Mesenteric fat pad (tissue), 1 donor: ENCODE results near the gene PPFIBP2. TPM values are rescaled to one million over a fixed set of nuclear protein-coding genes. Genes with fewer than 3 reads are reported as not detected.
A peak's percentile ranks its signal among the peaks of the same experiment; 100 is the strongest.
"Not testable (repeated sequence)": the region's sequence is repeated elsewhere in the genome, so short reads cannot be mapped to it uniquely, and the experiment has no call there.

Experiments
- DNase-seq: peaks from one replicate; pipeline ENCODE4 v3.0.0-alpha.2; 2020; ENCODE audit warnings: low spot score
- total RNA-seq: library from RNA; stranded (reverse); fragmentation: NEBNext Ultra II Directional; extraction: Animal tissue kit (Norgen Biotek cat#: 25700); gene quantifications from one replicate; pipeline ENCODE4 v1.2.1, GENCODE V29; 2021
- donor health status: DM: yes; HTN: yes; CAD: no.

The PPFIBP2 gene
- total RNA-seq, 1 donor from 2014 or later = 37.5 TPM

DNA sequence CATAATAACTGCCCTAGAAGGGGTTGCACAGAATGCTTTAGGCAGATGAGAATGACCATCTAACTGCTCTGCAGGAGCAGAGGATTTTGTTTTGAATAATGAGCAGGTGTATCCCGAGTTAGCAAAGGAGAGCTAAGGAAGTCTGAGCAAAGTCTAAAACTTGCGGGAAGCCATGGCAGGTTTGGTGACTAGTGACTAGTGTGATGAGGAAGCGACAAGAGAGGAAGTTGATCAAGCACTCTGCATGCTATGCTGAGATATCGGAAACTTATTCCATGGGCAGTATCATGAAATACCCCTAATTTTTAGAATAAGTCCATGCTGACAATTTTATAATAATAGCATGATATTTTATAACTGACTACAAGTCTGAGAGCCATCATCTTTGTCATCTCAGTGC is 15.6 kb upstream of the PPFIBP2 start:
- no peak for DNase-seq

DNA sequence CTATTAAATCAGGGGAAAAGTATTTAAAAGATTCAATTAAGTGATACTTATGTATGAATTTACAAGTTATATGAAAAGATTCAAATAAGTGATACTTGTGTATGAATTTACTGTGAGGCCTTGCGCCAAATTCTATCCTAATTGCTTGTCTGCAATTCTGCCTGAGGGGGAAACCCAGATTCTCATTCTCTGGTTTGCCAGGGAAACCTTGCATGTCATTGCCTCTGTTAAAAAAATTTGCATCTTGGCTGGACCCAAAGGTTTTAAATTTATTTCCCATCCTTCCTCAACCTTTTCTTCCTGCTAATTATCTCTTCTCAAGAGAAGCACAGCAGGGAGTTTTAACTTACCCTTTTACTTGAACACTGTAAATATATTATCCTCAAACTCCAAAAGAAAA is 14.7 kb upstream of the PPFIBP2 start:
- no peak for DNase-seq

DNA sequence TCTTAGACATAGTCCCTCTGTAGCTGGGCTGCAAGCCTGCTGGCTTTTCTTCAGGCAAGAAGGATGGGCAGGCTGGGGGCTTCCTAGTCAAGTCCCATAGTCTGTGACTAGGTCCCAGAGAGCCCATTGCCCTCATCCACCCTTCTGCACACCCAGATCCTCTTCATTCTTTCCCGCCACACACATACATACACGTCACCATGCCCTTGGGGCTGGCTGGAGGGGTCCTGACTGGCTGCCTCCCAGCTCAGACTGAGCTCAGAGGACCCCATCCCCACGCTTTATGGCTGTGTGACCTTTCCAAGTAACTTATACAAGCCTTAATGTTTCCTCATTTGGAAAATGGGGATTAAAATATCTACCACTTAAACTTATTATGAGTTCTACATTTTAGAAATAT is 13.5 kb upstream of the PPFIBP2 start:
- DNase-seq = no peak

DNA sequence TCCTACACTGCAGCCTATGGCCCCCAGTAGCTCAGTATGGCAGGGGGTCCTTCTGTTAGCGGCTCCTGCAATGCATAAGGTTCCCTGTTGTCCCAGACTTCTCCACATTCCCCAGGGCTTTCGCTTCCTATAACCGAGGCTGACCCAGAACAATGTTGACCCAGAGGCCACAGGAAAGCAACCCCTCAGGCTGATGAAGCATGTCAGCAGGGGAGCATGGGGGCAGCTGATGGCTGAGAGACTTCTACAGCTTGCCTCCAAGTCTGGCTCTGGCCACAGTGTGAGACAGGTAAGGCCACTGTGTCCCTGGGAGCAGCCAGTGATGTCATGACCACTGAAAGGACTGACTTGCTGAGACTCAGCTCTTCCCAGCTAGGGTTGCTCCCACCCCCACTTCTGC is 12.5 kb upstream of the PPFIBP2 start:
- DNase-seq = no peak

DNA sequence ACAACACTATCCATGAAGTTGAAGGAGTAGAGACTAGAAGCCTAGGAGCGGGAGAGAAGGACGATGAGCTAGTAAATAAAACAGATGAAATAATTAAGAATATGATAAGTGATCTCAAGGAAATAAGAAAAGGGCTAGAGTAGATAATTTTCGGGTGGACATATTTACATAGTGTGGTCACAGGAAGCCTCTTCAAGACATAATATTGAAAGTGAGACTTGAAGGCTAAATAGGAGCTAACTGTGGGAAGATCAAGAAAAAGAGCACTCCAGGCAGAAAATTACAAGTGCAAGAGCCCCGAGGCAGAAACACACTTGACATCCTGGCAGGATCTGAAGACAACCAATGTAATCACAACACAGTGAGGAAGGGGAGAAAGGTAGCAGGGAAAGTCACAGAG is 11.9 kb upstream of the PPFIBP2 start:
- no peak for DNase-seq

DNA sequence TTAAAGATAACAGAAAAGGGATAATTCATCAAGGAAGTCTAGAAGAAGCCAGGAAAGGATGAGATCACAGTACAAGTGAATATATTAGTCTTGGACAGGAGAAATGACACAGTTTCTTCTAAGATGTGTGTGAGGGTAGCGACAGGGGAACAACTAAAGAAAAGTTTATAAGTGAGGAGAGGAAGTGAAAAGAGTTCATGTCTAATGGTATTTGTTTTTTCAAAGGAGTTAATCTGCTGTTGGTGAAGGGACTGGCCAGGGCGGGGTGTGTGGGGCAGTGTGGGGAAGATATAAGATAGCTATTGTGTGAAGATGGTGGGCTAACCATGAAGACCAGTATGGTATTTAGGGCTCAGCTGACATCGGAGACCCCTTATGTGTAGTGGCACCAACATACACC is 7.6 kb upstream of the PPFIBP2 start:
- no peak for DNase-seq

DNA sequence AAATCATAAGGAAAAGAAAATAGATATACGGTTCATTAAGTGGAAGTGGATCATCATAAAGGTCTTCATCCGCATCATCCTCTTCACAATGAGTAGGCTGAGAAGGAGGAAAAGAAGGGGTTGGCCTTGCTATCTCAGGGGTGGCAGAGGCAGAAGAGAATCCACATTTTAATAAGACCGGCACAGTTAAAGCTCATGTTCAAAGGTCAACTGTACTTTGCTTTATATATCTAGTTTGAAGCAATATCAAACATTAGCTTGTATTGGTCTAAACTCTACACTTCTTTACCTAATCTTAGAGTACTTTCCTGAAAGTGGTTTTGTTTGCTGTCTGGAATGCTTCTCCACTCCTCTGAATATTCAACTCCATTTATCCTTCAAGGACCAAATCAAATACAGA is 5.7 kb upstream of the PPFIBP2 start:
- DNase-seq = no peak

DNA sequence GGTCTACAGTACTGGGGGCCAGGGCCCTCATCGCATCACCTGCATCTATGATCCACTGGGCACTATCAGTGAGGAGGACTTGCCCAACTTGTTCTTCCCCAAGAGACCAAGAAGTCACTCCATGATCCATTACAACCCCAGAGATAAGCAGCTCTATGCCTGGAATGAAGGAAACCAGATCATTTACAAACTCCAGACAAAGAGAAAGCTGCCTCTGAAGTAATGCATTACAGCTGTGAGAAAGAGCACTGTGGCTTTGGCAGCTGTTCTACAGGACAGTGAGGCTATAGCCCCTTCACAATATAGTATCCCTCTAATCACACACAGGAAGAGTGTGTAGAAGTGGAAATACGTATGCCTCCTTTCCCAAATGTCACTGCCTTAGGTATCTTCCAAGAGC is 3.8 kb upstream of the PPFIBP2 start:
- DNase-seq = no peak

DNA sequence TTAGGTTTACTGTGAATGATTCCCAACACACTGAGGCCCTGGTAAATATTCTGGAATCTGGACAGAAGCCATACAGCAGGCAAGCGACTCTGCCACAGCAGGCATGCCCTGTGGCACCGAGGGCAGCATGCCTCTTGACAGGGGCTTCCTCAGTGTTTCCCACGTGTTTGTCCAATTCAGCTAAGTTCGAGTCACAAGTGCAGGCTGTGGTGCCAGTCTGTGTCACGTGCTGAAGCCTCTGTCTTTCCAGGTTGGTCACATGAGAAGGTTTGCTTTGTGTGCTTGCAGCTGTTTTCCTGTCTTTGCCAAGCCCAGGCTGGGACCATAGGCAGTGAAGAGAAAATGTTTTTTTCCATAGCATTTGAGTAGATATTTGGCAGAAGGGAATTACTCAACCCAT is 2.4 kb upstream of the PPFIBP2 start:
- DNase-seq = no peak

DNA sequence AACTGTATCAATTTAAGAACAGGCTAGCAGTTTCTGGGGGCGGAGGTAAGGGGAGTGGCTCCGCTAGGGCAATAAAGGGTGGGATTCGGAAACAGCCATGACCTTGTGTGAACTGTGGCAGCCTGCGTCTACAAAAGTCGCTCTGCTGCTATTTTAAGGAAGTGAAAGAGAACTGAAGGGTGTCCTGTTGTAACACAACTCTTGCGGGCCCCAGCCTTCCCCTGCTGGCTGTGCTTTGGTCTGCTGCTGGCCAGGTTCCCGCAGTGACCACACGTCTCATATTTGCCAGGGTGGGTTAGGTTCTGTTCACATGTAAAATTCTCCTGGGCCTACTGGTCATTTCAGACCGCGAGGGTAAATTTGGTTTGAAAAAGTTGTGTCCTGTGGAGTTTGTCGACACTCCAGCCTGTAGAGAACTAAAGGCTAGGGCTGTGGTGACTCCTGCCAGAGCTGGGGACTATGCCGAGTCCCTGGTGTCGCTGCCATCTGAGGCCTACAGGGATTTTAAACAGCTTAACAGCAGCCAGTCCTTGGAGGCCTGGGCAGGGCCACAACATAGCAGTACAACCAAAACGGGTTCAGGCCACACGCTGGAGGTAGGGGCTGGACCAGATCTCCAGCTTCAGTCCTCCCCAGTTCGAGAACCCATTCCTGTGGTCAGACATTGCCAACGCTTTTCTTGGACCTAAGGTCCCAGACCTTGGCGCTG is 1.1 kb upstream of the PPFIBP2 start:
- DNase-seq = no peak

DNA sequence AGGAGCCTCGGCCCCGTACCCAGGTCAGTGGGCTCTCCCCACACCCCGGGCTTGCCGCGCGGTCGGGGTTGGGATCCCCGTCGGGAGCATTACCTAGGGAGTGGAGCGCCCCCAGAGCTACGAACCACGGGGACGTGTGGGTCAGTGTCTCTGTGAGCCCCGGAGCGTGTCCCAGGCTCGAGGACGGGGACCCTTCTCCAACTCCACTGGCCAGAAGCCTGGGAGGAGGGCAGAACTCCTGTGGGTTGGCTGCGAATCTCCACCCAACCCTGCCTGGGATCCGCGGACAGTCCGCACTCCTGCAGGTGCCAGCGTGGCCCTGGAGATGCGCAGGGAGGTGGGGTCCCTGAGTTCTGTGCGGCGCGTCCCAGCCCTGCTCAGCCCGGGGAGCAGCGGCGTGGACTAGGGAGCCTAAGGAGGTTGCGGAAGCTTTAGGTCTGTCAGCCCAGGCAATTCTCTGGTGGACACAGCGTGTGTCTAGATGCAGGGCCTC is 346 bp downstream of the PPFIBP2 start:
- no peak for DNase-seq

DNA sequence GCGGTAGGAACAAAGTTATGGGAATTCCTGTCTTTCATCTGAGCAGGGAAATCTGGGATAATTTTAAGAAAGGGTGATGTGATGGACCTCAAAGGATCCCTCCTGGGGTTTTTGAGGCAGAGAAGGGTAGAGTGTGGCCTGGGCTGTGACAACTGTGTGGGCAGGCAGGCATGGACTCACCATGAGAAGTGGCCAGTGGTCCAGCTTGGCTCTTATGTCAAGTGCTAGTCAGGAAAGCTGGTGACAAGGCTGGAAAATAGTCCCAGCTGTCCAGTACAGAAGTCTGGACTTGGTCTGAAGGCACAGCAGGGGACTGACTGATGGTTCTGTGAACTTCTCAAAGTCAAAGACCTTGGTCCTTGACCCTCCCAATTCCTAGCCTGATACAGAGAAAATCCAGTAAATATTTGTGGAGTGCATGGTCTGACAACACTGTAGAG is 1.7 kb downstream of the PPFIBP2 start:
- no peak for DNase-seq

DNA sequence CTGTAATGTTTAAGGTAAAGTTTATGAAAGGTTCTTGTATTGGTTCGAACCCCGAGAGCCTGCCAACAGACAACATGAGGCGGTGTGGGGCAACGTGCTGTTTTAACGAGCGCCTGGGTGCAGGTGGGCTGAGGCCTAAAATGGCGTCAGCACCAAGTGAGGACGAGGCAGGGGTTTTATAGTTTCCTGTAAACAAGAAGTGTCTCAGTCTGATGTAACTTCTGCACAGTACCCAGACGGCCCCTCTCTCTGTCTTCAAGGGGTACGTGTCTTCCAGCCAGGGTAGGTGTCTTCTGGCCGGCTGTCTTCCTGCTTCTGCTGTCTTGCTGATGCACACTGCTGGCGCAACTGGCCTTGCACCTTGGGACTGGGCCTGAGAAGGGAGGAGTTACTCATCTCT is 2.7 kb downstream of the PPFIBP2 start:
- no peak for DNase-seq

DNA sequence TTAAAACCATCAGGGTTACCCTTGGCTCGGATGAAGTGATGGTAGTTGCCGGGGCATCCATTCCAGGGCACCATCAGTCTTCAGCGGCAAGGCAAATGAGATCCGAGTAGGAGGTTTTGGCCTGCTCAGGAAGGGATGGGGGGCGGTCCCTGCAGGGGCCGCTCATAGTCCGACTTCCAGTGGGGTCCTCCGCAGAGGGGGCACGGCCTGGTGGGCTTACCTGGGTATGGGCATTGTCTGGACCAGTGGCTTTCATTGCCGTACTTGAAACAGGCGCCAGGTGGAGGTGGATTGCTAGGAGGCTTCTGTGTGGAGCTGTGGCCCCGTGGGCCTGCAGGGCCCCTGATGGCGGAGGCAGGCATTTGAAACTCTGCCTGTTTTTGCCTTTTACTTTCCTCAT is 3.9 kb downstream of the PPFIBP2 start:
- DNase-seq = not testable (repeated sequence)

DNA sequence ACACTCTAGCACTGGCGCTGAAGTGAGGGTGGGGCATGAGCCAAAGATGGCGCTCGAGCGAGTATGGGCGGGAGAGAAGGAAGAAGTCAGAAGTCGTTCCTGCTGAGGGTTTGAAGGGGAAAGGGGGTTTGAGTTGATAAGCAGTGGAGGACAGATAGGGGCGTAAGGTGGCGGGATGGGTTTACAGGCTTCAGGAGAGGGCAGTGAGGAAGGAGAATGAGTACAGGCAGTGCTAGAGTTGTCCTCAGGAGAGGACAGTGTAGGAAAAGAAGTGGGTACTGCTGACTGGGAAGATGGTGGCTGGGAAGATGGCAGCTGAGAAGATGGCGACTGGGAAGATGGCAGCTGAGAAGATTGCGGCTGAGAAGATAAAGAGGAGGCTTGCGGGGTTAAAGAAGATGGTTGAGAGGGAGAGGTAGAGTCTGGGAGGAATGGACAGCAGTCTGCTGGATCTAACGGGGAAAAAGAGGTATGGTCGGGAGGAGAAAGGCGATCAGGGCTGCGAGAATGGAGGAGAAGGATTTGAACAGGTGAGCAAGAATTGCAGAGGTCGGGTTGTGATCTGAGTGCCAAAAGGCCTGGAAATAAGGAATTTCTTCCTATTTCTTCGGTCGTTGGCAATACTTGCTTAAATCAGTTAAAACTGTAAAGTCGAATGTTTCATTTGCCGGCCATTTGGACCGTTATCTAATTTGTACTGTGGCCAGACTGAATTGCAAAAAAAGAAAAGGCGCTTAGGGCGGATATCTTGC is 5.2 kb downstream of the PPFIBP2 start:
- DNase-seq = no peak

DNA sequence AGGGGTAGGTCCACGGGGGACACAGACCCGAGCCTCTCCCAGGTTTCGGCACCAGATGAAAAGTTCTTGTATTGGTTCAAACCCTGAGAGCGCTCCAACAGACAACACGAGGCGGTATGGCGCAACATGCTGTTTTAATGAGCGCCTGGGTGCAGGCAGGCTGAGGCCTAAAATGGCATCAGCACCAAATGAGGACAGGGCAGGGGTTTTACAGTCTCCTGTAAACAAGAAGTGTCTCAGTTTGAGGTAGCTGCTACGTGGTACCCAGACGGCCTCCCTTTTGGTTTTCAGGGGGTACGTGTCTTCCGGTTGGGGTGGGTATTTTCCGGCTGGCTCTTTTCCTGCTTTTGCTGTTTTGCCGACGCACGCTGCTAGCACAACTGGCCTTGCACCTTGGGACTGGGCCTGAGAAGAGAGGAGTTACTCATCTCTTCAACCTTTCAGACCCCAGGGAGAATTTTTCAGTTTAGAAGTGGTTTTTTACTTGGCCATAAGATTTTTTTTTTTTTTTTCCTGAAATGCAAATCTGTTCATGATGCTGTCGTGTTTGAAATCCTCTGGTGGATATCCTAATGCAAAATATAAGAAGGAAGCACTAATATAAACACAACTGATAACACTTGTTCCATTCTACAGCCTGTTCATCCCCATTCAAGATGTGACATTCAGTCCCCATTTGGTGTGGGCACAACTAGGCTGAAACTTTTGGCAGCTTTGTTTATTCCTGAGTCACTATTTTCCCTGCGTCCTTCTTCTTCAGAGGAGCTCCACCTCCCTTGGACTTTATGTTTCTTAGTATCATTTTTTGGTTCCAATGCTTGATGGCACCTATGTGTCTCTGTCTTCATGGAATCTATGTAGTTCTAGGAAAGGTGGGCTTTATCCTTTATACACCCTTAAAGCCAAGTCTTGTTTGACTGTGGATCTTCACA is 6.5 kb downstream of the PPFIBP2 start:
- DNase-seq = no peak

DNA sequence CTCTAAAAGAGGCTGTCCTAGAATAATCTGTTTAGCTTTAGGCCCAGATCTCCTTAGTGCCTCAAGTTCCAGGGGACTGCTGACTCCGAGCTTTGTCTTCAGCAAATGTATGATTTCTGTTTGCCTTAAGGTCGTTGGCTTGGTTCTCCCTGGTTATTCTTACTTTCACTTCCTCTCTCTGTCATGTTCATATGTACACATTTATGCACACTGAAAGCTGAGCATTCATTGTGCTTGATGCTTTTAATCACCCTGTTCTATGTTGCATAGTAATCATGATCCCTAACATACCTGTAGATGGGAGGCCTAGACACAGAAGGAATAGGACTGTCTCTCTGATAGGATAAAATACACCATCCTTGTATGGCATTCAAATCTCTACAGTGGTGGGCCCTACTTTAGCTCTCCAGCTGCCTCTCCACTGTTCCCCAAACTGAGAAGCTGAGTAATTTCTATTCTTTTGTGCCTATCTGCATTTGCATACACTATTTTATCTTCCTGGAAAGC is 7.2 kb downstream of the PPFIBP2 start:
- DNase-seq = no peak

DNA sequence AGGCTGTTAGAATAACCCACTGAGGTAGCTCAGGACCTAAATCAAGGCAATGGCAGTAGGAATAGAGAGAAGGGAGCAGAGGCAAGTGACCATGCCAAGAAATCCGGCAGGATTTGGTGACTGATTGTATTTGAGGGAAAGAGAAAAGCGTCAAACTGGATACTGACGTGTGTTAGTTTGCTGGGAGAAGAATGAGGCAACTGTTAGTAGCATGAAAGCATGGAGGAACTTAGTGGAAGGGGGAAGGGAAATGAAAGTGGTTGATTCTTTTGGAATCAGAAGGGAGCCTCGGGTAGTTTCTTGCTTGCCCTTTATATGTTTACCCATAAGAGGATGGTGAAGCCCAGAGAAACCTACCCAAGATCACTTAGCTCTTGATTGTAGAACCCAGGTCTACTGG is 8.3 kb downstream of the PPFIBP2 start:
- no peak for DNase-seq

DNA sequence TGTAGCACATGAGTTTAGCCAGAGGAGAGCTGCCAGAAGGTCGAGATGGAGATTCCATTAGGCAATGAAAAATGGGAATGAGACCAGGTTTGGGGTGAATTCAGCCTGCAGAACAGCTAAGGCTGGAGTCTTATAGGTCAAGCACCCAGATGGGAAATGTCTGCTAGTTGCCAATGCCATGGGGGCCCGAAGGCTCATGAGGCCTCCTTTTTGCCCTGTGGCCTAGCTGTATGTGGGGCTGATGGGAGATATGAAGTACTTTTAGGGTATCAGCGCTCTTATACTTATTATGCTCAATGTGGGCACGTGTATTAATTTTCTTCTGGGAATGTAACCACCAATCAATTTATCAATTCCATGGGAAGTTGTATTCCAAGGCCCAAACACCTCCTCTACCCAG is 8.7 kb downstream of the PPFIBP2 start:
- no peak for DNase-seq

DNA sequence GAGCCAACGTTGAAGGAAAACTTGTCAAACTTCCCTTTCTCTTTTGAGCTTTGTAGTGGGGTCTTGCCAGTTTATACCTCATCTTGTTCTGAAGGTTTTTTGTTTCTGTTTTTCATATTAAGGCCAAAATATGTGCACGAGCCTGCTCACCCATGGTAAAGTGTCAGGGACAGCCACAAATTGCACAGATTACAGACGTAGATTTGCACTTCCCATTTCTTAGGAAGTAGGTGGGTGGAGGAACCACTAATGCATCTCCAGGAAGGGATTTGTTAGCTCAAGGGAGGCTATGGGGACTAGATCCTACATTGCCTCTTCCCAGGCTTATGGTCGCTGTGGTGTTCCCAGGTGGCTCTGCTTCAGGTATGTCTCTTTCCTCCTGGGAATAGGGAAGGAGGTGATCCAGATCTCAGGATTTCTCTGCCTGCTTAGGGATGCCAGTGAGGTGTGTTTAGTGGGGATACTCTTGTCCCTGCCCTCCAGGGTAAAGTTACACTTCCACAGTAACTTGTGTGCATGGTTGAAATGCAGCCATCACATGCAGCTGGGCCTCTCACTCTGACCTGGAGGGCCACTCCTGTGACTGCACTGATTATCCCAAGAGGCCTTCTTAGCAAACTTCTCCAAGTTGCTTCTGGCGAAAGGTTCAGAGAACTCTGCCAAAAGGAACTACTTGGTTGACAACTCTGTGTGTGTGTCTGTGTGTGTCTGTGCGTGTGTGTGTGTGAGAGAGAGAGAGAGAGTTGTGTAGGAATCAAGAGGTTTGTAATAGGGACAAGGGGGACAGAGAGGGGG is 9.8 kb downstream of the PPFIBP2 start:
- peak; percentile 51 for DNase-seq
